22Rv1 (cell line): Measurements from ENCODE around the gene GALNT17.

Experiments used
- ZFX ChIP-seq: fragments of 450-650 bp; IDR thresholded peaks from 2 replicates; pipeline ENCODE4 v1.6.1; 2017; ENCODE audit warnings: antibody characterized with exemption, borderline replicate concordance
- TF ChIP-seq, protein P1 (sequence below): fragments of 450-650 bp; IDR thresholded peaks from 2 replicates; pipeline ENCODE4 v1.5.1; 2017; ENCODE audit warnings: mild to moderate bottlenecking

DNA sequence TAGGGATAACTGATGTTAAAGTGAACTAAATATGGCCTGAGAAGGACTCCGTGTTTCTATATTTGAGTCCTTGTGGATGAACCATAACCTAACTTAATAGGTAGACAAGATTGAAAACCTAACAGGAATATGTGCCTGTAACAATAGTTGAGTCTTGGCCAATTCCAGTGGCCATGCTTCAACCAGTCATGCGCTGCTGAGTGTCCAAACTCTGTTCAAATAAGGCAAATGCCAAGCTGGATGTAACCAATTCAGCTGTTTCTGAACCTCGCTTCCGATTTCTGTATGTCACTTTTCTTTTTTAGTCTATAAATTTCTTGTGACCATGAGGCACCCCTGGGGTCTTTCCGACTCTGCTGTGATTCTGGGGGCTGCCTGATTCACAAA, 608.2 kb downstream of the GALNT17 start:
- TF ChIP-seq, protein P1, sequence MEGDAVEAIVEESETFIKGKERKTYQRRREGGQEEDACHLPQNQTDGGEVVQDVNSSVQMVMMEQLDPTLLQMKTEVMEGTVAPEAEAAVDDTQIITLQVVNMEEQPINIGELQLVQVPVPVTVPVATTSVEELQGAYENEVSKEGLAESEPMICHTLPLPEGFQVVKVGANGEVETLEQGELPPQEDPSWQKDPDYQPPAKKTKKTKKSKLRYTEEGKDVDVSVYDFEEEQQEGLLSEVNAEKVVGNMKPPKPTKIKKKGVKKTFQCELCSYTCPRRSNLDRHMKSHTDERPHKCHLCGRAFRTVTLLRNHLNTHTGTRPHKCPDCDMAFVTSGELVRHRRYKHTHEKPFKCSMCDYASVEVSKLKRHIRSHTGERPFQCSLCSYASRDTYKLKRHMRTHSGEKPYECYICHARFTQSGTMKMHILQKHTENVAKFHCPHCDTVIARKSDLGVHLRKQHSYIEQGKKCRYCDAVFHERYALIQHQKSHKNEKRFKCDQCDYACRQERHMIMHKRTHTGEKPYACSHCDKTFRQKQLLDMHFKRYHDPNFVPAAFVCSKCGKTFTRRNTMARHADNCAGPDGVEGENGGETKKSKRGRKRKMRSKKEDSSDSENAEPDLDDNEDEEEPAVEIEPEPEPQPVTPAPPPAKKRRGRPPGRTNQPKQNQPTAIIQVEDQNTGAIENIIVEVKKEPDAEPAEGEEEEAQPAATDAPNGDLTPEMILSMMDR: no peak
- no peak for TF ChIP-seq ZFX
